Keratinocyte (primary cell): ENCODE results near the gene PPARA.

Experiments
- EZH2 ChIP-seq: IDR thresholded peaks from one replicate; pipeline ENCODE4 v1.6.1; 2012; ENCODE audit warnings: inconsistent platforms, mild to moderate bottlenecking, low read length, moderate library complexity
- TF ChIP-seq, protein P1 (sequence below), 3 experiments: IDR thresholded peaks in 1 of 3; conservative IDR thresholded peaks in 1 of 3; optimal IDR thresholded peaks in 1 of 3; 2 replicates in 2 of 3; 3 replicates in 1 of 3; pipeline versions ENCODE3 to v1.5.1; 2011; ENCODE audit warnings: low read length in 3 of 3, mild to moderate bottlenecking in 3 of 3, moderate library complexity in 2 of 3, control low read depth in 1 of 3, inconsistent platforms in 1 of 3; ENCODE audit not compliant: insufficient read depth in 2 of 3; ENCODE audit errors: extremely low read depth in 1 of 3

GRCh38 chr22:46121523-46122287 is 28.6 kb upstream of the PPARA start:
- TF ChIP-seq, protein P1, sequence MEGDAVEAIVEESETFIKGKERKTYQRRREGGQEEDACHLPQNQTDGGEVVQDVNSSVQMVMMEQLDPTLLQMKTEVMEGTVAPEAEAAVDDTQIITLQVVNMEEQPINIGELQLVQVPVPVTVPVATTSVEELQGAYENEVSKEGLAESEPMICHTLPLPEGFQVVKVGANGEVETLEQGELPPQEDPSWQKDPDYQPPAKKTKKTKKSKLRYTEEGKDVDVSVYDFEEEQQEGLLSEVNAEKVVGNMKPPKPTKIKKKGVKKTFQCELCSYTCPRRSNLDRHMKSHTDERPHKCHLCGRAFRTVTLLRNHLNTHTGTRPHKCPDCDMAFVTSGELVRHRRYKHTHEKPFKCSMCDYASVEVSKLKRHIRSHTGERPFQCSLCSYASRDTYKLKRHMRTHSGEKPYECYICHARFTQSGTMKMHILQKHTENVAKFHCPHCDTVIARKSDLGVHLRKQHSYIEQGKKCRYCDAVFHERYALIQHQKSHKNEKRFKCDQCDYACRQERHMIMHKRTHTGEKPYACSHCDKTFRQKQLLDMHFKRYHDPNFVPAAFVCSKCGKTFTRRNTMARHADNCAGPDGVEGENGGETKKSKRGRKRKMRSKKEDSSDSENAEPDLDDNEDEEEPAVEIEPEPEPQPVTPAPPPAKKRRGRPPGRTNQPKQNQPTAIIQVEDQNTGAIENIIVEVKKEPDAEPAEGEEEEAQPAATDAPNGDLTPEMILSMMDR (optimal IDR thresholded peaks at IDR 0.05 in 1 of 3, IDR thresholded peaks at IDR 0.05 in 1 of 3, conservative IDR thresholded peaks at IDR 0.05 in 1 of 3; ENCODE audit: extremely low read depth in 1 of 3, insufficient read depth in 2 of 3, low read length in 3 of 3), result peak in 1 of 3 experiments; percentile 10
- no peak for TF ChIP-seq EZH2
